Transverse colon (tissue), 4 donors: ENCODE measurements around the gene FBXO17. TPM values are rescaled to one million over a fixed set of nuclear protein-coding genes. Genes with fewer than 3 reads are reported as not detected.

Source experiments
- DNase-seq: peaks from one replicate; pipeline ENCODE4 v3.0.0-alpha.2; 2019
- H3K27ac ChIP-seq, 4 donors: fragments of 200-600 bp; sonication (generic); 2 replicates each; pipeline ENCODE4 v1.5.1; 2016 to 2018; ENCODE audit warnings: inconsistent platforms in 4 of 4
- H3K27me3 ChIP-seq: fragments of 200-600 bp; sonication (generic); 2 replicates; pipeline ENCODE4 v1.5.1; 2017; ENCODE audit warnings: inconsistent platforms
- H3K36me3 ChIP-seq, 4 donors: fragments of 200-600 bp; sonication (generic); 2 replicates each; pipeline ENCODE4 v1.5.1; 2017 to 2019; ENCODE audit warnings: inconsistent platforms in 4 of 4
- H3K4me1 ChIP-seq, 4 donors: fragments of 200-600 bp; sonication (generic); 2 replicates each; pipeline ENCODE4 v1.5.1; 2017 to 2020; ENCODE audit warnings: inconsistent platforms in 4 of 4
- H3K4me3 ChIP-seq, 4 donors: fragments of 200-600 bp; sonication (generic); 1 replicate in 1 of 4; 2 replicates in 3 of 4; pipeline versions ENCODE4 v1.5.1 to v1.6.1; 2017 to 2019; ENCODE audit warnings: inconsistent platforms in 4 of 4
- H3K9me3 ChIP-seq, 2 donors: fragments of 200-600 bp; sonication (generic); 2 replicates each; pipeline ENCODE4 v1.5.1; 2017 to 2019; ENCODE audit warnings: inconsistent platforms in 2 of 2
- CTCF ChIP-seq, 5 experiments: fragments of 200-600 bp in 3 of 5; fragments of 450-650 bp in 2 of 5; sonication (generic) in 3 of 5; IDR thresholded peaks; 1 replicate in 2 of 5; 2 replicates in 3 of 5; pipeline ENCODE4 v1.5.1; 2016 to 2017; ENCODE audit warnings: antibody characterized with exemption in 5 of 5, inconsistent platforms in 3 of 5, mild to moderate bottlenecking in 2 of 5, moderate library complexity in 1 of 5
- EP300 ChIP-seq: sonication (generic); formaldehyde crosslinking; IDR thresholded peaks from one replicate; pipeline ENCODE4 v1.6.1; 2017; ENCODE audit warnings: antibody characterized with exemption, low read depth
- POLR2A ChIP-seq: fragments of 450-650 bp; IDR thresholded peaks from one replicate; pipeline ENCODE4 v1.6.1; 2016; ENCODE audit warnings: antibody characterized with exemption, mild to moderate bottlenecking, moderate library complexity
- POLR2AphosphoS5 ChIP-seq, 3 donors: sonication (generic); formaldehyde crosslinking; IDR thresholded peaks; one replicate each; pipeline ENCODE4 v1.6.1; 2016; ENCODE audit warnings: antibody characterized with exemption in 3 of 3
- WGBS, 2 donors: methylation state at CpG; one replicate each; pipeline ENCODE4 v1.1.5; 2018; ENCODE audit warnings: low coverage in 1 of 2; 5-methylcytosine and 5-hydroxymethylcytosine counted together
- in situ Hi-C, 4 donors: fragments of 200-750 bp; cut with MboI; loops; one replicate each; pipeline versions ENCODE4 v1.15.0 to v1.15.1; 2017; ENCODE audit warnings: low sequenced_read_pairs in 3 of 4, low pct_ligation_motif_present in 1 of 4, low pct_unique_long_range_greater_than_20kb in 1 of 4
- intact Hi-C: fragments of 100-400 bp; cut with DNase I; formaldehyde crosslinking; loops from one replicate; pipeline ENCODE4 v1.15.1; 2023; ENCODE audit warnings: low total_unique reads
- total RNA-seq, 4 donors: library from RNA; depleted of rRNA; stranded (reverse); fragments of >200 nt; gene quantifications; one replicate each; pipeline ENCODE4 v1.1.0, GENCODE V29; 2016

FBXO17 gene
- total RNA-seq, 4 donors from 2014 or later: 2.2 to 7.8 (median 2.4) TPM

GRCh38 chr19:38958301-38958700, 17.2 kb downstream of the FBXO17 start:
- Histone ChIP-seq H3K27ac (no peak overlapping the region), H3K4me3 (no peak overlapping the region), H3K27me3 (no peaks in the 10 kb centered on the region), H3K9me3 (no peaks in the 10 kb centered on the region), H3K4me1 (peaks cover 0 to 9% (median 3%) of the 10 kb centered on the region in 4 donors), H3K36me3 (no peaks in the 10 kb centered on the region)
- DNase-seq: no peak
- in situ Hi-C loops: loop anchor here in 1 of 4 donors (25.0 kb wide), 1 partner anchor 546 kb away; the partner anchor contains the start of gene FAM98C
- intact Hi-C loops: no loop called here
- WGBS, 2 donors: 85% methylated on average over 2 of the region's 2 CpGs; no CpG with 5 or more reads in 1 of the 2 donors
- TF ChIP-seq EP300 (no peak), POLR2AphosphoS5 (IDR thresholded peaks at IDR 0.05) (no peak), POLR2A (no peak)

GRCh38 chr19:38956264-38956663, 19.3 kb downstream of the FBXO17 start:
- no peak for DNase-seq
- no peak for TF ChIP-seq EP300
- TF ChIP-seq POLR2A: no peak
- no peak for TF ChIP-seq CTCF (IDR thresholded peaks at IDR 0.05)
- TF ChIP-seq POLR2AphosphoS5 (IDR thresholded peaks at IDR 0.05): no peak
- in situ Hi-C loops (loop anchor here in 1 of 4 donors (25.0 kb wide), 1 partner anchor 544 kb away; the partner anchor contains the start of gene FAM98C), intact Hi-C loops (no loop called here)
- Histone ChIP-seq H3K4me1 (no peaks in the 10 kb centered on the region), H3K36me3 (no peaks in the 10 kb centered on the region), H3K27ac (no peak overlapping the region), H3K4me3 (no peak overlapping the region), H3K27me3 (no peaks in the 10 kb centered on the region), H3K9me3 (no peaks in the 10 kb centered on the region)
- 73 to 88% methylated on average over 2 of the region's 2 CpGs for WGBS, 2 donors

GRCh38 chr19:38953677-38954076, 21.9 kb downstream of the FBXO17 start:
- Histone ChIP-seq H3K27me3 (peaks cover 6% of the 10 kb centered on the region), H3K9me3 (no peaks in the 10 kb centered on the region), H3K36me3 (no peaks in the 10 kb centered on the region), H3K27ac (no peak overlapping the region), H3K4me3 (no peak overlapping the region), H3K4me1 (peaks cover 4 to 10% (median 8%) of the 10 kb centered on the region in 4 donors)
- no peak for DNase-seq
- intact Hi-C loops: no loop called here
- TF ChIP-seq POLR2A (no peak), POLR2AphosphoS5 (IDR thresholded peaks at IDR 0.05) (no peak)
- 60 to 70% methylated on average over 1 to 4 of the region's 4 CpGs for WGBS, 2 donors
- in situ Hi-C loops: loop anchor here in 1 of 4 donors (25.0 kb wide), 1 partner anchor 541 kb away; the partner anchor contains the start of gene FAM98C

- intact Hi-C loops (no loop called here), in situ Hi-C loops (loop anchor here in 1 of 4 donors (25.0 kb wide), 1 partner anchor 540 kb away; the partner anchor contains the start of gene FAM98C)
- Histone ChIP-seq H3K27ac (no peak overlapping the region), H3K4me3 (no peak overlapping the region), H3K9me3 (no peaks in the 10 kb centered on the region), H3K4me1 (peaks cover 4 to 10% (median 8%) of the 10 kb centered on the region in 4 donors), H3K27me3 (peaks cover 6% of the 10 kb centered on the region), H3K36me3 (no peaks in the 10 kb centered on the region)
- DNase-seq: peak; percentile 26
- TF ChIP-seq EP300 (no peak), CTCF (IDR thresholded peaks at IDR 0.05) (peak; percentile 20 to 59 (median 39)), POLR2A (no peak)
- 42 to 55% methylated on average over 13 of the region's 13 CpGs for WGBS, 2 donors
These were observed 23.0 kb downstream of the FBXO17 start for GRCh38 chr19:38952395-38953165.

- Histone ChIP-seq H3K4me3 (no peak overlapping the region), H3K4me1 (peaks cover 4 to 10% (median 8%) of the 10 kb centered on the region in 4 donors), H3K27me3 (peaks cover 6% of the 10 kb centered on the region), H3K36me3 (no peaks in the 10 kb centered on the region), H3K9me3 (no peaks in the 10 kb centered on the region), H3K27ac (no peak overlapping the region)
- in situ Hi-C loops: loop anchor here in 1 of 4 donors (25.0 kb wide), 1 partner anchor 539 kb away; the partner anchor contains the start of gene FAM98C
- intact Hi-C loops: no loop called here
- TF ChIP-seq POLR2AphosphoS5 (IDR thresholded peaks at IDR 0.05) (no peak), POLR2A (no peak), CTCF (IDR thresholded peaks at IDR 0.05) (no peak)
- no peak for DNase-seq
- WGBS, 2 donors: 64 to 70% methylated on average over 3 of the region's 3 CpGs
These were observed 24.4 kb downstream of the FBXO17 start for GRCh38 chr19:38951187-38951586.
